ENCODE measurements around the gene ZNF383.
"Not testable (repeated sequence)": the region's sequence is repeated elsewhere in the genome, so short reads cannot be mapped to it uniquely, and the experiment has no call there.

The ZNF383 gene

DNA sequence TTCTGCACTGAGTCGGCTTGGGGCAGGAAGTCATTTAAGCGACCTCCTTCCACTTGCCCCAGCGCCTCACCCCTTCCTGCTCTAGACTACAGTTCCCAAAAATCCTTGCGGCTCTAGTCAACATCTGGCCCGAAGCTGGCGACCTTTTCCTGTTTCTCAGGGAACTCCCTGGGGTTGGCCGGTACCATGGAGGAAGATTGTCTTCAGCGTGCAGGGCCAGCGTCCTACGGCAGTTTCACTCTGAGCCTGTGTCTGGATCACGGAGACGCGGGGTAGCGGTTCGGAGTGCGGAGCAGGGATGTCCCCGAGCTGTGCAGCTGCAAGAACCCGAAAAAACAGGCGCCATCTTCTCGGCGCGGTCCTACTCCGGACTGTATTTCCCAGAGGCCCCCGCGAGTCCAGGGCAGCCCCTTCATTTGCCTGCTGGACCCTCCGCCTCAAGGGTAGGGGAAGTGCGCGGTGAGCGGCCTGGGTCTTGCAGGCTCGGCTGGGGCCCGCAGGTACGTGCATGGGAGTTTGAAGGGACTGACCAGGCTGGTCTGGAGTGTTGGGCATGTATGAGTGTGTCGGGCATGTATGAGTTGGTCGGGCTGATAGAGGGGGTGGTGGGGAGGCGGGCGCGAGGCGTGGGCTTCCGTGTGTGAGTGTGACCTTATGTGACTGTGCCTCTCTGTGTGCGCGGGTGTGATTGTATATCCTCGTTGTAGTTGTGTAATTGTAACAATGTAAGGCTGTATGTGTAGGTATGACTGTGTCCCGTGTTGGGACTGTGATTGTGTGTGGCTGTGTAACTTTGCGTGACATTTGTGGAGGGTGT is at the start of gene ZNF383:
TSS of gene ZNF383 (plus strand) at position 440 of the 817 bp plus-strand sequence. CDS start 12,240 bp downstream, outside the sequence.
- no peak for FAIRE-seq

DNA sequence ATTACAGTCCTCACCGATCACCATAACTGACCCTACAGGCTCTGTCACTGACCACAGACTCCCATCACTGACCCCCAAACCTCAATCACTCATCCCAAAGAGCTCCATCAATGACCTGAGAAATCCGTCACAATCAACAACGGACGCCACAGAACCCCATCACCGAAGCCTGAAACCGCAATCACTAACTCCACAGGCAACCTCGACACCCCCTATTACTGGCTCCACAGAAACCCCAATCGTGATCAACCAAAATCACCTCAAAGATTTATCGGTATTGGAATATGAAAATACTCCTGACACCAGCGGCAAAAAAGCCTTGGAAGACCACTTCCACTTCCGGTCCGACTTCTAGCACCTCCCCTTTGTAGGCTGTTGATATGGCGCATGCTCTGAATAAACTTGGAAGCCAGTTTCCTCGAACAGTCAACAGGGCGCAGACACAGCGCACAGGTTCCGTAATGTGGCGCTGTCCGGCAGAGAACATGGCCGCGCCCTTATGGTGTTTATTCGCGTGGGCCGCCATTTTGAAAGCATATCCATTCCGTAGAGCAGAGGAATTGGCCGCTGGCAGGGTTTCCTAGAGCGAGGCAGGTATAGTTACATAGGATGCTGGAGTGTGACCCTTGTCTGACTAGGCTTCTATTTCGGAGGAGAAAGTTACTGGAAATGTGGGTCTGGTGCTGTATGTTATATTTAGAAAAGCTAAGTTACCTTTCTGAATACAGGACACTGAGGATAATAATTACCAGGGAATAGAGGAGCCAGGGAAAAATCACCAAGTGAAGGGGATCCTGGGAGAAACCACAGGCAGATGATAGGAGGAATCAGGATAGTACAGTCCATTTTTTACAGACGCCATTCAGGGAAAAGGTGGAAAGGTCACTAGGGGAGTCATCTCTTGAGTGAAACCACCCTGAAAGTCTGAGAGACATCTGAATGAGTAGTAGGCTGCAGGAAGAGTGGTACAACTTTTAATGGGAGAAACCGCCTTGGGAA is 45.3 kb upstream of the ZNF383 start, which contains the start of gene ZNF585A:
TSS of gene ZNF585A (minus strand) at position 328 of the 999 bp plus-strand sequence. CDS start 2,785 bp downstream, outside the sequence.
- FAIRE-seq: peak; percentile 99

DNA sequence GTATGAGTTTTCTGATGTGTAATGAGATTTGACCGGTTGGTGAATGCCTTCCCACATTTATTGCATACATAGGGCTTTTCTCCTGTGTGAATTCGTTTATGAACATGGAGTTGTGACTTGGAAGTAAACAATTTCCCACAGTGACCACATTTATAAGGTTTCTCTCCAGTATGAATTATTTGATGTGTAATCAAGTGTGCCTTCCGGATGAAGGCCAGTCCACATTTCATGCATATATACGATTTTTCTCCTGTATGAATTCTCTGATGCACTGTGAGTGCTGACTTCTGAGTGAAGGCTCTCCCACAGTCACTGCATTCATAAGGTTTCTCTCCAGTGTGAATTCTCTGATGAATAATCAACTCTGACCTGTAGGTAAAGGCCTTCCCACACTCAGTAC is 31.9 kb upstream of the ZNF383 start:
- FAIRE-seq: not testable (repeated sequence)

DNA sequence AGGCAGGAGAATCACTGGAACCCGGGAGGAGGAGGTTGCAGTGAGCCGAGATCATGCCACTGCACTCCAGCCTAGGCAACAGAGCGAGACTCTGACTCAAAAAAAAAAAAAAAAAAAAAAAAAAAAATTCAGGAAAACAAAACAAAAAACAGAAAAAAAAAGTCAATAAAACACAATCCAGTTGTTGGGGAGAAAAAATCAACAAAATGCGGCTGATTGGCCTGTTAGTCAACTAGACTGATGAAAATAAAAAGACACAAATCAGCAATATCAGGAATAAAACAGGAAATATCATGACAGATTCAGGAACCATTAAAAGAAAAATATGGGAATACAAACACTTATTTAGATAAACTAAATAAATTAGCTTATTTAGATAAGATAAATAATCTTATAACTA is 22.8 kb upstream of the ZNF383 start:
- not testable (repeated sequence) for FAIRE-seq

DNA sequence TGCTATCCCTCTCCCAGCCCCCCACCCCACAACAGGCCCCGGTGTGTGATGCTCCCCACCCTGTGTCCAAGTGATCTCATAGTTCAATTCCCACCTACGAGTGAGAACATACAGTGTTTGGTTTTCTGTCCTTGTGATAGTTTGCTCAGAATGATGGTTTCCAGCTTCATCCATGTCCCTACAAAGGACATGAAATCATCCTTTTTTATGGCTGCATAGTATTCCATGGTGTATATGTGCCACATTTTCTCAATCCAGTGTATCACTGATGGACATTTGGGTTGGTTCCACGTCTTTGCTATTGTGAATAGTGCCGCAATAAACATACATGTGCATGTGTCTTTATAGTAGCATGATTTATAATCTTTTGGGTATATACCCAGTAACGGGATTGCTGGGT is 20.9 kb upstream of the ZNF383 start:
- not testable (repeated sequence) for FAIRE-seq

DNA sequence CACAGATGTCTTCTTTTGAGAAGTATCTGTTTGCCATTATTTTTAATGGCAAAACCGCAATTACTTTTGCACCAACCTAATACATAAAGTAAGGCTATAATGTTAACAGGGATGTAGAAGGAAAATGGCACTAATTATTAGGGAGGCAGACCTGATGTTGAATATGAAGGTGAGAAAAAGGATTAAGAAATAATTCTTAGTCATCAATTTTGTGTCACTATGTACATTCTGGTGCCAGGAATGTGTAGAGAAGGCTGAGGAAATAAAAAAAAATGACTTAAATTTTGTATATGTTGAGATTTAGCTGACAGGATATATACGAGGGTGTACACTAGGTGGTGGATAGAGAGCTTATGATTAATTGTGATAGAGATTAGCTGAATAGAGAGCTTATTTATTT is 20.2 kb upstream of the ZNF383 start:
- no peak for FAIRE-seq

DNA sequence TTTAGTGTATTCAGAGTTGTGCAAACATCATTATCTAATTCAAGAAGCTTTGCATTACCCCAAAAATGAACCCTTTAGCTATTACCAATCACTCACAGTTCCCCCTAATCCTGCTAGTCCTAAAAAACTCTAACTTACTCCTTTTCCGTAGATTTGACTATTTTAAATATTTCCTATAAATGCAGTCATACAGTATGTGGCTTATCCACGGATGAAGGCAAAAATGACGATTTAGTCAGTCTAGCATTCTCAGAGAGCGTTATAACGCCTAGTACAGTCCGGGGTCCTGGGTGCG is 587 bp upstream of the ZNF383 start:
- no peak for FAIRE-seq

DNA sequence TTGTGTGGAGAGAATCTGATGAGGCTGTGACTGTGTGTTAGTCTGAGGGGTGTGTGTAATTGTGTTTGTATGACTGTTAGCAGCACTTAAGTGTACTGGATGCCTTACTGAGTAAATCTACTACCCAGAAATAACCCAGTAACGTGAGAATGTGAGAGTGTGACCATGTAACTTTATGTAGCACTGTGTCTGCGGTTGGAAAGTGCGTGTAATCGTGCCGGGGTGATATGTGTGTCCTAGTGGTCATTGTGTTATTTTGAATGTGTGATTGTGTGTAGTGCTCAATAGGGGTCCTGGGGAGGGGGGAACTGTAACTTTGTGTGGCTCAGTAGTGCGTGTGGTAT is 550 bp downstream of the ZNF383 start:
- no peak for FAIRE-seq

DNA sequence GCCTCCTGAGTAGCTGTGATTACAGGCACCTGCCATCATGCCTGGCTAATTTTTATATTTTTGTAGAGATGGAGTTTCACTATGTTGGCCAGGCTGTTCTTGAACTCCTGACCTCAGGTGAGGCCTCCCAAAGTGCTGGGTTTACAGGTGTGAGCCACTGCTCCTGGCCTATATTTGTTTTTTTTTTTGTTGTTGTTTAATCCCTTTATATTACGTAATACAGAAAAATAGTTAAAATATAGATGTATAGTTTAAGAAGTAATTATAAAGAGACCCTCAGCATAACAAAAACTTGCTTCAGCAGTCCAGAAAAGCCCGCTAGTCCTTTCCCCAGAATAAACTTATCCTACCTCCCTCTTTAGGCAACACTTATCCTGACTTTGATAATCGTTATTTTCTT is 2.4 kb downstream of the ZNF383 start:
- no peak for FAIRE-seq

DNA sequence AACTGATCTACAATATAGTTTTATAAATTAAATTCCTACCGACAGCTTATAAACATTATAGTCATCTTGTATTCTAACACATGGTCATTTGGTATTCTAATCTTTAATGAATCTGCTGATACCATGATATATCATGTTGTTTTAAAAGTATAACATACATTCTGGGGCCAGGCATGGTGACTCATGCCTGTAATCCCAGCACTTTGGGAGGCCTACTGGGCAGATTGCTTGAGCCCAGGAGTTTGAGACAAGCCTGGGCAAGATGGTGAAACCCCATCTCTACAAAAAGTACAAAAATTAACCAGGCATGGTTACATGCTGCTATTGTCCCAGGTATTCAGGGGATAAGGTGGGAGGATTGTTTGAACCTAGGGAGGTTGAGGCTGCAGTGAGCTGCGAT is 3.1 kb downstream of the ZNF383 start:
- no peak for FAIRE-seq

DNA sequence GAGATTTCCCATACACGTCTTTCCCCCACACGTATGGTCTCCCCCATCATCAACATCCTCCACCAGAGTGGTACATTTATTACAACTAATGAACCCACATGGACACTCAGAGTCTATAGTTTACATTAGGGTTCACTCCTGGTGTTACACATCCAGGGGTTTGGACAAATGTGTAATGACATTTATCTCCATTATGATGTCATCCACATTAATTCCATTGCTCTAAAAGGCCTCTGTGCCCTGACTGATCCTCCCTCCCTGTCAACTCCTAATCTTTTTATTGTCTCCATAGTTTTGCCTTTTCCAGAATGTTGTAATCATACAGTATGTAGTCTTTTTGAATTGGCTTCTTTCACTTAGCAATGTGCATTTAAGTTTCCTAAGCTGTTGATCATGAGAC is 8.2 kb downstream of the ZNF383 start:
- FAIRE-seq: no peak

DNA sequence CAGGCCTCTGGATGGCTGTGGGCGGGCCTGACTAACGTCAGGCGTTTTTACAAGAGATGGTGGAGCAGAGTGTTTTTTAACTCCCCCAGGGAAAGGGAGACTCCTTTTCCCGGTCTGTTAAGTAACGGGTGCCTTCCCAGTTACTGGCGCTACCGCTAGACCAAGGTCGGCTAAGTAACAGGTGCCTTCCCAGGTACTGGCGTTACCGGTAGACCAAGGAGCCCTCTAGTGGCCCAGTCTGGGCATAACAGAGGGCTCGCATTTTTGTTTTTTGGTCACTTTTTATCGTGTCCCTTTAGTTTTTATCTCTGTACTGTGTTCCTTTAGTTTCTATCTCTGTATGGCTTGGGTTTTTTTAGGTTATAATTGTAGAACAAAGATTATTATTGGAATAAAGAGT is 10.0 kb downstream of the ZNF383 start:
- no peak for FAIRE-seq

DNA sequence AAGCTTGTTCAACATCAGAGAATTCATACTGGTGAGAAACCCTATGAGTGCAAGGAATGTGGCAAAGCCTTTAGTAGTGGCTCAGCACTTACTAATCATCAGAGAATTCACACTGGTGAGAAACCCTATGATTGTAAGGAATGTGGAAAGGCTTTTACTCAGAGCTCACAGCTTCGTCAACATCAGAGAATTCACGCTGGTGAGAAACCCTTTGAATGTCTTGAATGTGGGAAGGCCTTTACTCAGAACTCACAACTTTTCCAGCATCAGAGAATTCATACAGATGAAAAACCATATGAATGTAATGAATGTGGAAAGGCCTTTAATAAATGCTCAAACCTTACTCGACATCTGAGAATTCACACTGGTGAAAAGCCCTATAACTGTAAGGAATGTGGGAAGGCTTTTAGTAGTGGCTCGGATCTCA is 25.2 kb downstream of the ZNF383 start:
- FAIRE-seq: no peak

DNA sequence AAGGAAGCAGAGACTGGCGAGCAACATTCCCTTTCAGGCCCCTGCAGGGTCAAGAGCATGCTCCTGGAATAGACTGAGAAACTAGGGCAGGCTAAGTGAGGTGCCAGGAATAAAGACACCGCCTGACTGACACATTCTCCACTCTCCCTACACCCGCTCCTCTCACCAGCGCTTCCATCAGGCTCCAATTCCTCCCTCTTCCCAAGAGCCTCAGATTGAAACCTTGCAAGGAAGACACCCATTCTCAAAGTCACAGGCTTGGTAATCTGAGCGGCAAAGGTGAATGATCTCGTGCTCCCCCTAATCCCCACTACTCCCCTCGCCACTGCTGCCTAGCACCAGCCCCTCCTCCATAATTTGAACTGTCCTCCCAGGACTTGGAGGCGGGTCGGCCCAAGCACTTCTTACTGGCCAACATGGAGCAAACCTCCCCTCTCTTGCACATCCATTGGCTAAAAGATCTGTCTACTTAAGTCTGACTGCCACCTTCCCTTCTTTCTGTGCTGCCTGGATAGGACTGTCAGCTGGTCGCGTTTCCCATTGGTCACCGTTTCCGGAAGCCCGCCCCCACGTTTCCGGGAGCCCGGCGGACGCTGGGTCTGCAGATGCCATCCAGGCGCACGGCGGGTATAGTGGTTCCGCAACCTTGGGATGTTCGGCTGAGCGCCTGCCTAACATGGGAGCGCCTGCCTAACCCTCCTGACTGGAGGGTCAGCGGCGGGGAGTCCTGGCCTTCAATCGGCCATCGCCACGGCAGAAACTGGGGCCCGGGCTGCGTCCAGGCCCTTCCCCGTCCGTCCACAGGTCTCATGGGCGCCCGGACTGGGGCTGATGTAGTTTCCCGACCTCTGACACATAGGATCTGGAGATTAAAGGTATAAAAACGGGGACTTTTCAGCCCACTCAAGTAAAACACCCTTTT is 33.6 kb downstream of the ZNF383 start:
- FAIRE-seq: peak; percentile 65

DNA sequence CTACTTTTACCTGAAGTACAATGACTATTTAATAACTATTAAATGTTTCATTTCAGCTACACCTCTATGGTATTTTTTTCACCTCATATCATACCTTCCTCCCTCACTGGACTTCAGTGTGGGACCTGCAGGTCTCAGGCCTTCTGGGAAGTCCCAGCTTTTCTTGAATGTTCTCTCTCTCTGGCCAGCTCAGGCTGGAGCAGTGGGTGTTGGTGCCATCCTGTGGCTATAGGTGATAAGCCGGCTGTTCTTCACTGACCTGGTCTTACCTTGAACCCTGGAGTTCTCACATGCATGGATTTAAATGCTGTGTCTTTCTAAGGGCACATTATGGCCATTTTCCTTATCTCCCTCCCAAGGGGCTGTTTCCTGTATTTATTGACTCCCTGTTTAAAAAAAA is 45.0 kb downstream of the ZNF383 start:
- not testable (repeated sequence) for FAIRE-seq

DNA sequence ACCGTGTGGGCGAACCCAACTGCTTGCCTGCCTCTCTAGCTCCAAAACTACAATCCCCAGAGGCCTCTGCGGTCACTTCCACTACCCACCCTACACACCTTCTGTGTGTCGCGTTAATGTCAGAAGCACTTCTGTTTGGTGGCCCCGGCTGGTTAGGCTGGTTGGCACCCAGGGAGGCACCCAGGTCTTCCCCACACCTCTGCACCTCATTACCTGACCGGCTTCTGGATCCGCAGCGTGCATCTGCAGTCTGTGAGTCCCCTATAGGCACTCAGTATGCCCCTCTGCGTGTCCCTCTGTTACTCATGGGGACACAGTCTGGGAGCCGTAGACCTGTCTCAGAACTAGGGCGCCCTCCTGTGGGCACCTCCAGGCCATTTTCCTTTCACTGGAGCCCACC is 49.0 kb downstream of the ZNF383 start:
- not testable (repeated sequence) for FAIRE-seq

DNA sequence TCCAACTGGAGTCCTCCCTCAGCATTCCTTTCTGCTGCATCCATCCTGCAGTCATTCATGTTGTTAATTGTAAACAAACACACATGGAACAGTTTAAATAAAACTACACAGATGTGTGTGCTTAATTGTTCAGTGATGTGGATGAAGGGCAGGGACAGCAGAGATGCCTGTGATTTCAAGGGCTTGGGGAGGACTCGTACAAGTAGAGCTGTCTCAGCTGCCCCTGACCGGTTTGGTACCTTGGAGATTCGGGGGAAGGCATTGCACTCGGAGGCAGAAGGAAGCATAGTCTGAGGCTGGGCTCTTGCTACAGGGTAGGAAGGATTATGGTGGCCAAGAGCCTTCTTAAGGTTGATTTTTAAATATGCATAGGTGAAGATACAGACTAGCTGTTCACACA is 49.7 kb downstream of the ZNF383 start:
- not testable (repeated sequence) for FAIRE-seq

DNA sequence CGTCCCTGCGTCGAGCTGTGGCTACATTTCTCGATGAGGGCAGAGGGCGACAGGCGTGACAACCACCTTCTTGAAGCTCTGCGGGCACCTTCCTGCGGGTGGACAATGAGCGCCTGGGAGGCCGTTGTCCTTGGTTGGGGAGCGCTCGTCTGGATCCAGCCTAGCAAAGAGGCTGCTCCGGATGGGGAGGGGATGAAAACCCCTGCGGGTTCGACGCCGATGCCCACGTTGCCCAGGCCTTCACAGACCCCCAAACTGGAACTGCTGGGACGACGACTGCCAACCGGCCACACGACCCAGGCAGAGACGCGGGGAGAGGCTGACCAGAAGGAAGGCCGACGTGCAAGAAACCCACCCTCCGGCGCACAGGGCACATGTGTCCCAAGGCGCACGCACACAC is 62.6 kb downstream of the ZNF383 start:
- not testable (repeated sequence) for FAIRE-seq

DNA sequence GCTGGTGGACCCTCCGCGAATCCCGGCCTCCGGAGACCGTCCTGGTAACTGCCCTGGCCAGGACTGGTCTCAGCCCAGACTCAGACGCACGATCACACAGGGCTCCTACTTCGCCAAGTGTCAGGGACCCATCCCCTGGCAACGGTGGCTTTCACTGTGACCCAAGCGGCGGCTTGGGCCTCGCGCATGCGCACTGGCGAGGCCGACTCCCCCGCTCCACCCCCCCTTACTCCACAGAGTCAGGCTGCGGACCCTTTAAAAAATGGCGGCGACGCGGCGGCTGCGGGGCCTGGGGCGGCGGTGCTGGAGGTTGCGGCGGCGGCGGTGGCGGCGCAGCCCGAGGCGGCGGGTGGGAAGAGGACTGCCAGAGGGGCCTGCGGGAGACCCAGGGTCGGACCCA is 66.0 kb downstream of the ZNF383 start:
- not testable (repeated sequence) for FAIRE-seq

DNA sequence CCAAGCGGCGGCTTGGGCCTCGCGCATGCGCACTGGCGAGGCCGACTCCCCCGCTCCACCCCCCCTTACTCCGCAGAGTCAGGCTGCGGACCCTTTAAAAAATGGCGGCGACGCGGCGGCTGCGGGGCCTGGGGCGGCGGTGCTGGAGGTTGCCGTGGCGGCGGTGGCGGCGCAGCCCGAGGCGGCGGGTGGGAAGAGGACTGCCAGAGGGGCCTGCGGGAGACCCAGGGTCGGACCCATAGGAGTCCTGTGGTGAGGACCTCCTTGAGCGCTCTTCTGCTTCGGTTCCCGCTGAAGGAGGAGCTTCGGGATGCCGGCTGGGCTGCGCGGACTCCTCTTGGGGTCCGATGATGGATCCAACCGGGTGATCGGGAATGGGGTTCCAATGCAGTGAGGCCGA is 71.2 kb downstream of the ZNF383 start:
- FAIRE-seq: not testable (repeated sequence)

DNA sequence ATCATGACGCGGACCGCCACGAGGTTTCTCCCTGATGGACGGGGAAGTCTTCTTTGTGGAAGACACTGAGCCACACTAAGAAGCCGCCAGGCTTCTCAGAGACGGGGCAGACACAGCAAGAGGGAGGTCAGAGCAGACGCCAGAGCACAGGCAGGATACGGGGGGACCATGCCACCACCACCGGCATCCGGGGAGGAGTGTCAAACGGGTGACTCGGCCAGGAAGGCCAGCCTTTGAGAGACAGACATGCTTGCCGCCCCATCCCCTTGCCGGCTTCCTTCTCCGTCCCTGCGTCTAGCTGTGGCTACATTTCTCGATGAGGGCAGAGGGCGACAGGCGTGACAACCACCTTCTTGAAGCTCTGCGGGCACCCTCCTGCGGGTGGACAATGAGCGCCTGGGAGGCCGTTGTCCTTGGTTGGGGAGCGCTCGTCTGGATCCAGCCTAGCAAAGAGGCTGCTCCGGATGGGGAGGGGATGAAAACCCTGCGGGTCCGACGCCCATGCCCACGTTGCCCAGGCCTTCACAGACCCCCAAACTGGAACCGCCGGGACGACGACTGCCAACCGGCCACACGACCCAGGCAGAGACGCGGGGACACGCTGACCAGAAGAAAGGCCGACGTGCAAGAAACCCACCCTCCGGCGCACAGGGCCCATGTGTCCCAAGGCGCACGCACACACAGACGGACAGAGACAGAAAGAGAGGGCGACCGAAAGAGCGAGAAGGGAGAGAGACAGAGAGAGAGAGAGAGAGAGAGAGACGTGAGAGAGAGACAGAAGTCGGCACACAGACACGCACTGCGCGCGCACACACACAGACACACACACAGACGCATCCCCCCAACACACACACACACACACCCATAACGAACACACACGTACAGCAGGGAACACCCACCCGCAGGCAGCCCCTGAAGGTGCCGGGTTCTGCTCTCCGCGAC is 75.3 kb downstream of the ZNF383 start:
- not testable (repeated sequence) for FAIRE-seq
